Muscle layer of colon (tissue), 2 donors: ENCODE results near the gene FERMT3.
"Not testable (repeated sequence)": the region's sequence is repeated elsewhere in the genome, so short reads cannot be mapped to it uniquely, and the experiment has no call there.

Experiments used
- H3K27ac ChIP-seq: one replicate; pipeline ENCODE4 v1.7.0; 2013; ENCODE audit warnings: low read depth, mild to moderate bottlenecking, low read length, moderate library complexity
- H3K27me3 ChIP-seq, 2 donors: one replicate each; pipeline ENCODE4 v1.7.0; 2013; ENCODE audit warnings: low read length in 2 of 2, mild to moderate bottlenecking in 2 of 2; ENCODE audit not compliant: insufficient read depth in 2 of 2, control insufficient read depth in 1 of 2
- H3K36me3 ChIP-seq: one replicate; pipeline ENCODE4 v1.7.0; 2013; ENCODE audit warnings: mild to moderate bottlenecking, low read length; ENCODE audit not compliant: insufficient read depth
- H3K4me1 ChIP-seq: one replicate; pipeline ENCODE4 v1.7.0; 2013; ENCODE audit warnings: mild to moderate bottlenecking, low read length; ENCODE audit not compliant: insufficient read depth
- H3K4me3 ChIP-seq, 2 donors: one replicate each; pipeline ENCODE4 v1.7.0; 2013; ENCODE audit warnings: low read length in 2 of 2, low read depth in 1 of 2, mild to moderate bottlenecking in 1 of 2, moderate library complexity in 1 of 2
- H3K9ac ChIP-seq: one replicate; pipeline ENCODE4 v1.7.0; 2013; ENCODE audit warnings: low read length
- H3K9me3 ChIP-seq: one replicate; pipeline ENCODE4 v1.7.0; 2013; ENCODE audit warnings: mild to moderate bottlenecking, low read length
- donor health status: abdominal sarcoma.
- donor health status: Adenocarcinoma of cecum.

The FERMT3 gene

GRCh38 chr11:64241241-64241490 is 34.6 kb downstream of the FERMT3 start:
- Histone ChIP-seq H3K4me3 (peak overlapping the region; percentile 67 to 77), H3K4me1 (peaks cover 19% of the 10 kb centered on the region), H3K27ac (peak overlapping the region; percentile 88), H3K9ac (no peak overlapping the region), H3K27me3 (no peaks in the 10 kb centered on the region), H3K36me3 (peaks cover 33% of the 10 kb centered on the region), H3K9me3 (no peaks in the 10 kb centered on the region)

- H3K27ac ChIP-seq = peak overlapping the region; percentile 94
- H3K4me1 ChIP-seq = peaks cover 19% of the 10 kb centered on the region
- peaks cover 33% of the 10 kb centered on the region for H3K36me3 ChIP-seq
- no peaks in the 10 kb centered on the region for H3K9me3 ChIP-seq
- H3K4me3 ChIP-seq = peak overlapping the region; percentile 74 to 77
- H3K27me3 ChIP-seq = no peaks in the 10 kb centered on the region
- peak overlapping the region; percentile 30 for H3K9ac ChIP-seq
These were observed 35.2 kb downstream of the FERMT3 start for GRCh38 chr11:64241491-64242374.

- Histone ChIP-seq H3K36me3 (peaks cover 21% of the 10 kb centered on the region), H3K4me1 (peaks cover 27% of the 10 kb centered on the region), H3K9me3 (no peaks in the 10 kb centered on the region), H3K9ac (no peak overlapping the region), H3K27me3 (no peaks in the 10 kb centered on the region), H3K27ac (no peak overlapping the region), H3K4me3 (no peak overlapping the region)
These were observed 36.8 kb downstream of the FERMT3 start for GRCh38 chr11:64243236-64243854.

- Histone ChIP-seq H3K4me3 (no peak overlapping the region), H3K27me3 (no peaks in the 10 kb centered on the region), H3K9me3 (no peaks in the 10 kb centered on the region), H3K27ac (no peak overlapping the region), H3K4me1 (peaks cover 27% of the 10 kb centered on the region), H3K9ac (no peak overlapping the region), H3K36me3 (peaks cover 14% of the 10 kb centered on the region)
These were observed 37.6 kb downstream of the FERMT3 start for GRCh38 chr11:64244107-64244506.

DNA sequence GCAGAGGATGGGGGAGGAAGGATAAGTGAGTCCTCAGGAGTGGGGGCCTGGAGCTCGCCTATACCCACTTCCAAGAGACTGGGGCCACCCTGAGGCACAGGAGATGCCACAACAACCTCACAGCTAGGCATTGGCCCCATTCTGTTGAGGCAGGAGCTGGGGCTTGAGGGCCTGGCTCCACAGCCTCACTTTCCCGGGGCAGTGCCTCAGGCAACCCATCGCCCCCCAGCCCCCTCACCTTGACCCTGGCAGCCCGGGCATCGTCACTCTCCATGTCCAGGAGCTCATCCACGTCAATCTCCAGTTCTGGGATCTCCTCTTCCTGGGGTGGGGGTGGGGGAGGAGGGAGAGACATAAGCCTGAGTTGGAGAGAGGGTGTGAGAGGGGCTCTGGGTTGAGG is 38.4 kb downstream of the FERMT3 start:
- peak overlapping the region; percentile 86 for H3K27ac ChIP-seq
- peak overlapping the region; percentile 61 for H3K9ac ChIP-seq
- peaks cover 23% of the 10 kb centered on the region for H3K4me1 ChIP-seq
- H3K9me3 ChIP-seq = no peaks in the 10 kb centered on the region
- H3K36me3 ChIP-seq = peaks cover 13% of the 10 kb centered on the region
- peak overlapping the region in 1 of 2 donors; percentile 68 for H3K4me3 ChIP-seq
- no peaks in the 10 kb centered on the region for H3K27me3 ChIP-seq

GRCh38 chr11:64245401-64245796 is 38.9 kb downstream of the FERMT3 start:
- Histone ChIP-seq H3K9ac (peak overlapping the region; percentile 61), H3K4me1 (peaks cover 20% of the 10 kb centered on the region), H3K4me3 (peak overlapping the region; percentile 68 to 72)

GRCh38 chr11:64245797-64246620 is 39.5 kb downstream of the FERMT3 start:
- Histone ChIP-seq H3K9ac (peak overlapping the region; percentile 61), H3K27me3 (no peaks in the 10 kb centered on the region), H3K4me1 (peaks cover 23% of the 10 kb centered on the region), H3K9me3 (no peaks in the 10 kb centered on the region), H3K36me3 (peaks cover 13% of the 10 kb centered on the region), H3K27ac (peak overlapping the region; percentile 86), H3K4me3 (peak overlapping the region; percentile 68 to 72)

More at GRCh38 chr11:64245401-64245796, 38.9 kb downstream of the FERMT3 start:
- Histone ChIP-seq H3K27me3 (no peaks in the 10 kb centered on the region), H3K9me3 (no peaks in the 10 kb centered on the region), H3K27ac (peak overlapping the region; percentile 86), H3K36me3 (peaks cover 13% of the 10 kb centered on the region)

- H3K4me1 ChIP-seq = peaks cover 23% of the 10 kb centered on the region
- not testable (repeated sequence) for H3K27me3 ChIP-seq, H3K9me3 ChIP-seq, H3K27ac ChIP-seq, H3K9ac ChIP-seq, H3K4me3 ChIP-seq
- H3K36me3 ChIP-seq = peaks cover 13% of the 10 kb centered on the region
These were observed 40.0 kb downstream of the FERMT3 start for GRCh38 chr11:64246621-64246870.

DNA sequence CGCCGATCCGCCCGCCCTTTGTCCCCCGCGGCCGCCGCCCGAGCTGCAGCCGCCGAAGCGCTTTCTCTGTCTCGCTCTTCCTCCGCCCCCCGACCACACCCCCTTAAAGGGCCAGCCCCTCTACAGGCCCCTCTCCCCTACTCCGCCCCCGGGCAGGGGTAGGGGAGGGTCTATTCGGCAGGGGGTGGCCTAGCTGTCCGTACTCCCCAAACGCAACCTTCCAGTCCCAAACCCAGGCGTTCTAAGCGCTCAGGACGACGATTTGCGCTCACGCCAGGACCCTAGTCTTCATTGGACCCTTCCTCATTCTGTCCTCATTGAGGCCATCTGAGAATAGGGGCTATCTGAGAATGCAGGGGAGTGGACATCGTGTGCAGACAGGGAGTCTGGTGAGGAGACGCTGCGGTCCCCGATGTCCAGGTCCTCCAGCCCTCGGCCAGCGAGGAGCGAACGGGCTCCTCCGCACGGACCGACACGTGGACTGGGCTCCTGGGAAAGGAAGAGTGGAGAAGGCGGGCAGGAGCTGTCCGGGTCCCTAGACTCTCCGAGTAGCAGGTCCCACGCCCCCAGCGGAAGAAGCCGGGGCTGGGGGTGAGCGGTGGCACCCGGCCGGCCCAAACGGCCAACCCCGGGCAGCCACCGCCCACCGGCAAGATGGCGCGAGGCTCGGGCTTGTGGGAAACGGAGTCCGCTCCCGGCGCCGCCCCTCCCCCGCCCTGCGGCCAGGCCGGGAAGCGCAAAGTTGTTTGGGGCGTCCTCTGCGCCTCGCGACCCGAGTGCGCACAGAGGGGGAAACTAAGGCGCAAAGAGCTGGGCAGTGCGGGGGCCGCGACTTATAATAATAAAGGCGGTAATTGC is 40.6 kb downstream of the FERMT3 start, which contains the start of gene PPP1R14B:
Gene PPP1R14B (minus strand): TSS at position 73 of the 858 bp plus-strand sequence. CDS start 270 bp downstream, outside the sequence.
- H3K27me3 ChIP-seq = no peaks in the 10 kb centered on the region

DNA sequence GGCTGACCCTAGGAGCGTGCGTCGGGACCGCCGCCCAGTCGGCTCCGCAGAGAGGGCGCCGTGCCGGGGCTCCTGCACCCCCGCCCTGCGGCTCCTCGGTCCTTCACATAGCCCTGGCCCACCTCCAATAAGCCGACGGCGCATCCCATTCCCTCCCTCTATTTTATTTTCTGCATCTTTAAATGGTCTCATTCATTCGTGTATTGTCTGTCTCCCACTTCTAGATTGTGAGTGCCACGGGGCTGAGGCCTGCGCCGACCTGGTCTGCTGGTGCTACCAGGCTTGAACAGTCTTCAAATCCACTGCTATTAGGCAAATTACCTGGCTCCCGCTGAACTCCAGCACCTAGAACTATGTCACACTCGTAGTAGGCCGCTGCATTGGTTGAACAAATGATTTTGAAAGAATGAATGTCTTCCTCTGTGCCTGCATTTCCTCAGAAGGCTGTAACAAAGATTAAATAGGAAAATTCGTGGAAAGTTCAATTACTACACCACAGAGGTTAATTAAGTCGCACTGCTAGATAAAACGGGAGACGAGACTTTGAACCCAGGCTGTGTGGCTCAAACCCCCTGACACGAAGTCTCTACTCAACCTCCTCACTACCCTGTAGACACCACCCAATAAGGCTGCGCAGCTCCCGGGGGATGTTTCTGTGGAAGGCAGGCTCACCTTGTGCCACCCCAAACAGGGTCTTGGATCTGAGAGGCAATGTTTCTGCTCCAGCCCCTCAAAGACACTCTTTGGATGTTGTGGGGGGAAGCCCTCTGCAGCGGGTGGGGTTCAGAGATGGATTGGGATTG is 41.4 kb downstream of the FERMT3 start:
- Histone ChIP-seq H3K36me3 (peaks cover 13% of the 10 kb centered on the region), H3K9me3 (no peaks in the 10 kb centered on the region), H3K27ac (peak overlapping the region; percentile 85), H3K4me3 (peak overlapping the region; percentile 66 to 100), H3K4me1 (peaks cover 35% of the 10 kb centered on the region), H3K9ac (no peak overlapping the region), H3K27me3 (no peaks in the 10 kb centered on the region)

More for the DNA sequence above, 40.6 kb downstream of the FERMT3 start, which contains the start of gene PPP1R14B:
- no peaks in the 10 kb centered on the region for H3K9me3 ChIP-seq
- H3K27ac ChIP-seq = peak within 1 kb of the TSS; percentile 86
- H3K9ac ChIP-seq = peak within 1 kb of the TSS; percentile 84
- H3K4me3 ChIP-seq = peak within 1 kb of the TSS; percentile 72 to 100
- peaks cover 27% of the 10 kb centered on the region for H3K4me1 ChIP-seq
- H3K36me3 ChIP-seq = peaks cover 13% of the 10 kb centered on the region
